GM19025 (cell line): ENCODE measurements around the gene ABR.

Experiments
- ATAC-seq: cut with Tn5 transposase; IDR thresholded peaks from one replicate; pipeline ENCODE4 v1.9.1; 2021; ENCODE audit warnings: mild to moderate bottlenecking, low read depth, moderate library complexity; ENCODE audit not compliant: unreplicated experiment

The ABR gene

DNA sequence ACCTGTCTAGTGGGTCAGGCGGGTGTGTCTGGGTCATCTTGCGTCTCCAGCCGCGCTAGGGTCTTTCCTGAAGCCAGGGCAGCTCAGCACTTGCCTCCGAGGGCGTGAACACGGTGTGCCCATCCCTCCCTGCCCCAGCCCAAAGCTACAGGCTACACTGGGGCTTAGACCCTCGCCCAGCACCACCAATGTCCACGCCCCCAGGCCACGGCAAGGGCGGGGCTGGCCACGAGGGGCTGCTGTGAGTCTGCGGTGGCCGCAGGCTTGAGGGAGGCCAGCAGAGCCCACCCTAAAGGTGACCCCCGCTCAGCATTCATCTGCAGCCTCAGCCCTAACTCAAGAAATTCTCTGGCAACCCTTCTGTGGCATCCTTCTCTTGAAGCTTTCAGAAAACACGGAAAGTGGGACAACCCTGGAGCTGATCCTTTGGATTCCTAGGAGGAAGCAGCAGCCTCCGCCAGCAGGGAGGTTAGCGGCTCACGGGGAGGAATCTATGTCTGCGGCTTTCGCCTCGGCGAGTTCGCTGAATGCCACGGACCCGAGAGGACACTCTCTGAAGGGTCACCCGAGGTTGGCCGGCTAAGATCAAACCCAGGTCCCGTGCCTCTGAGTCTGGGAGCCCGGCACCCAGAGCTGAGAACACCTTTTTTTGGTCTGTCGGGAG is 141.2 kb downstream of the ABR start:
- ATAC-seq, result no peak

GRCh38 chr17:1037238-1037879 is 142.4 kb downstream of the ABR start:
- ATAC-seq, result no peak

DNA sequence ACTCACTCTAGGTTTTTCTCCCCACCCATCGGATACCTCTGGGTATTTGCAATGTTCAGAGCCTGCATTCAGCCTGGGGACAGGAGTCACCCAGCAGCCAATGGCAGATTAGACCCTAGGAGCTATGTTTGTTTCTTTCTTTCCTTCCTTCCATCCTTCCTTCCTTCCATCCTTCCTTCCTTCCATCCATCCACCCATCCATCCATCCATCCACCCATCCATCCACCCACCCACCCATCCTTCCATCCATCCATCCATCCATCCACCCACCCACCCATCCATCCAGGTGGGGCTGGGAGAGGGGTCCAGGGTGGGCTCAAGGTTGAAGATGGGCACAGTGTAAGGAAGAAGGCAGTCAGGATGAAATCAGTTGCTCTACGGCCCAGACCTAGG is 142.9 kb downstream of the ABR start:
- no peak for ATAC-seq

DNA sequence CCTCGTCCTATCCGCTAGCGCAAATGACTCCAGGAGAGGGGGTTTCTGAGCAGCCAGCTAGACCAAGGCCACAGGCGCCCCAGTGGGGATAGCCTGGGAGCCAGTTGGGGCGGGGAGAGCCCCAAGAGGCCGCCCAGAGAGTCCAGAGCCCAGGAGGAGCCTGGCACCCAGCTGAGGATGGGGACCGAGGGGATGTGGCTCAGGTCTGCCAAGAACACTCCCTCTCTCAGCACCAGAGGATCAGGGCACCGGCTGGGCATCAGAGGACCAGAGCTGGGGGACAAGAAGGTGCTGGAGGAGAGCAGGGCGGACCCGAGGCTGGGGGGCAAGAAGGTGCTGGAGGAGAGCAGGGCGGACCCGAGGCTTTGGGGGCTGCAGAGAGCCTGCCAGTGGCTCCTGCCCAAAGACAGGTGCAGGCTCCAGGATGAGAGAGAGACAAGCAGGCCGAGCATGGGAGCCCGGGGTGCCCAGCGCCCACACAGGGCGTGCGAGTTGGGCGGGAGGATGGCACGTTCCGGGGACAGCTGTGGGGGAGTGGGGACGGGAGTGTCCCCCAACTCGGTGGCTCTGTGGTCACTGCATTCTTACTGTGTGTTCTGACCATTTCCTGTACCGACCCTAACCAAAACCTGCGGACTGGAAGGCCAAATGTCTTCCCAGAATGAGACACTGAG is 143.5 kb downstream of the ABR start:
- no peak for ATAC-seq

DNA sequence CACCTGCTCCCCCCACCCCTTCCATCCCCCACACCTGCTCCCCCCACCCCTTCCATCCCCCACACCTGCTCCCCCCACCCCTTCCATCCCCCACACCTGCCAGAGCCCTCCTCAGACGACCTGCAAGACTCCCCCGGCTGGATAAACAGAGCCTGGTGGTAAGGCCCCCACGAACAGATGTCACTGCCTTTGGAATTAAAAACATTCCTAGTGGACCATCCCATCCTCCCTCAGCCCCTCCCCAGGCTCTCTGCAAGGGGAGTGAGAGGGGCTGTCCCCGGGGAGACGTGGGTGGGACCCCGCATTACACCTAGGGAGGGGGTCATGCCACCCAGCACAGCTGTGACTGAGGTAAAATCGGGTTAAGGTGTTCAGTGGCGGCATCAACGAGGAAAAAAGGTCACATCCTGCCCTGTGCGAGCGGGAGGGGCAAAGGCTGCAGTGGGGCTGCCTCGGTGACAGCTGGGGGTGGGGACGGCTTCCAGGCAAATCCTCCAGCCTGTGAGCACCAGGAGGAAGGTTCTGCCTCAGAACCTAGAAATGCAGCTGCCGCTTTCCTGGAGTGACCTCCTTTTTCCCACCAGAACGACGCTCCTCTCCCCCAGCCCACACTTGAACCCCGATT is 144.1 kb downstream of the ABR start:
- no peak for ATAC-seq

- no peak for ATAC-seq
These were observed 145.1 kb downstream of the ABR start for GRCh38 chr17:1034652-1035210.

- ATAC-seq, result no peak
These were observed 146.3 kb downstream of the ABR start for GRCh38 chr17:1033503-1033902.

DNA sequence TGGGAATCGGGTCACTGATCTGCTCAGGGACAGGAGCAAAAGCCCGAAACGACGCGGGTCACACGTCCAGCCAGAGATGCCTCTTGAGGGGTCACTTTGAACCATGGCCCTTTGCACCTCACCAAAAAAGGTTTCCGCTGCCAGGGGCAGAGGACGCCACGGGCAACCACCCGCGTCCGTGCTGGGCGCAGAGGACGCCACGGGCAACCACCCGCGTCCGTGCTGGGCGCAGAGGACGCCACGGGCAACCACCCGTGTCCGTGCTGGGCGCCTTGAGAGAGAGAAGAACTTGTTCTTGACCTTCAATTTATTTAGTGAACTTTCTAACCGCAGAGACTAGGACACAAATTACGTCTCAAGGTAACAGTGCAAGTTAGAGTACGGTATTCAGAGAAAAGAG is 147.4 kb downstream of the ABR start:
- no peak for ATAC-seq

DNA sequence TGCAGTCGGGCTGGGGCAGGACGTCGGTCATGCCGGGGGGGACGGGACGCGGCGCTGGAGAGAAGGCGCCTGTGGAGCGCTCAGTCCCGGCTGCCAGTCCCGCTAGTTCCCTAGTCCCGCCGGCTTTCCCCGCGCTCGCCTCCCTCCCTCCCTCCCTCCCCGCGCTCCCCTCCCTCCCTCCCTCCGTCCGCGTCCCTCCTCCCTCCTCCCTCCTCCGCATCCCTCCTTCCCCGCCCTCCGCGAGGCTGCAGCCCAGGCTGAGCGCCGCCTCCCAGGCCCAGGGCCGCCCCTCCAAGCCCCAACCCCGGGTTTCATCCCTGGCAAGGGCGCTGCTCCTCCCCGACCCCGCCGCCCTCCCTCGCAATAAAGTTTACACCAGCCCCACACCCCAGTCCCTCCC is 148.1 kb downstream of the ABR start:
- no peak for ATAC-seq

DNA sequence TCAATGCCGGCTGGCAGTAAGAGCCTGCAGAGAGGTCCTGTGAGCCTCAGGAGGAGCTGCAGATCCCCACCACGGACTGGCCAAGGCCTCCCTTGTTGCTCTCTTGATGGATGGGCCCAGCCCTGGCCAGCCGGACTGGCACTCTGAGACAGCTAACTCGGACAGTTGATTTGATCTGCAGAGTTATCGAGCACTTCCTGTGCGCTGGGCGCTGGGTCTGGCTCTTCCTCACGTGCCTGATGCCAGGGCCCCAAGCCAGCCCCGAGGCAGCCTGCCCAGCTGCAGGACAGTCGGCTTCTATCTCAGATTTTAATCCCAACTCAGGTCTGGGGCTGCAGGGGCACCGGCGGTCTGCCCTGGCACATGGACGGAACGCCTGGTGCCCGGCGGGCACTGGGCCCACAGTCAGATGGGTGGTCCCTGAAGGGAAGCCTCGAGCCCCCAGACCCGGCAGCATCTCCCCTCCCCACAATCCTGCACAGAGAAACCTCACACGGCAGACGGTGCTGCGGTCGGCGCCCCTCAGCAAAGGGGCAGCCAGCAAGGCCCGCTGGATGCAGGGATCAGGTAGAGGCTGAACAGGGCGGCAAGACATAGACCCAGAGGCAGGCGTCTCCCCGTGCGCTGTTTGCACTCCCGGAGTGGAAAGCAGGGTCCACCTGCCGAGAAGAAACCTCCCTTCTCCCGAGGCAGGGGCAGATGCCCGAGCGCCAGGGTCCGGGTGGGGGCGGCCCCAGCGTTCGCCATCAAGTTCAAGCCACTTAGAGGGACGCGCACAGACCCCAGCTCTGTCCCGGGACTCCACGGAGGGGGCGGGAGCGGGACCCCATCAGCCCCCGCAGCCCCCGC is 148.9 kb downstream of the ABR start:
- no peak for ATAC-seq

DNA sequence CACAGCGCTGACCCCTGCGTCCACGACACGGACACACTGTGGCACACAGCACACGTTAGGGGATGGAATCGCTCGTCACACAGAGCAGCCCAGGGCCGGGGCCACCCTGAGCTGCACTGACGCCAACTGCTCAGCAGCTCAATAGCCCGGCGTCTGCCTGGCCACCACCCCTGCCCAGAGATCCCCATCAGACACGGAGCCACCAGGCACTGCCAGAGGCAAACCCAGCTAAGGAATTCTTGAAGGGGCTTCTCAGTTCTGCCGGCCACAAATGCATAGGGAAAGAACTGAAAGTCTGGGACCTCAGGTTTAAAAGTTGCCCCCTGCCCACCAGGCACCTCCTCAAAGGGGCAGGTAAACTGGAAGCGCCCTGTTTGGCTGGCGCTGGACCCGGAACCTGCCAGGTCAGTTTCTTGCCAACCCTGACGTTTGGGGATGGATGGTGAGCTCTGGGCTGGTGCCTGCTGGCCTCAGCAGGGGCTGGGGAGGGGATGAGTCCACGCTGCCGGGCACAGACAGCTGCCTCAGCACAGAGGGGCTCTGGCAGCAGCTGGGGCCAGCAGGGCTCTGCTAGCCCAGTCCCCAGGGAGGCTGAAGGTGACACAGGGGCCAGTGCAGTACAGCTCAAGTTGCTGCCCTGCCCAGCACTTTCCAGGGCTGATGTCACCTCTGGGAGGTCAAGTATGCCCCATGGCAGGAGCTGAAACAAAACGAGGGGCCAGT is 149.7 kb downstream of the ABR start:
- no peak for ATAC-seq

DNA sequence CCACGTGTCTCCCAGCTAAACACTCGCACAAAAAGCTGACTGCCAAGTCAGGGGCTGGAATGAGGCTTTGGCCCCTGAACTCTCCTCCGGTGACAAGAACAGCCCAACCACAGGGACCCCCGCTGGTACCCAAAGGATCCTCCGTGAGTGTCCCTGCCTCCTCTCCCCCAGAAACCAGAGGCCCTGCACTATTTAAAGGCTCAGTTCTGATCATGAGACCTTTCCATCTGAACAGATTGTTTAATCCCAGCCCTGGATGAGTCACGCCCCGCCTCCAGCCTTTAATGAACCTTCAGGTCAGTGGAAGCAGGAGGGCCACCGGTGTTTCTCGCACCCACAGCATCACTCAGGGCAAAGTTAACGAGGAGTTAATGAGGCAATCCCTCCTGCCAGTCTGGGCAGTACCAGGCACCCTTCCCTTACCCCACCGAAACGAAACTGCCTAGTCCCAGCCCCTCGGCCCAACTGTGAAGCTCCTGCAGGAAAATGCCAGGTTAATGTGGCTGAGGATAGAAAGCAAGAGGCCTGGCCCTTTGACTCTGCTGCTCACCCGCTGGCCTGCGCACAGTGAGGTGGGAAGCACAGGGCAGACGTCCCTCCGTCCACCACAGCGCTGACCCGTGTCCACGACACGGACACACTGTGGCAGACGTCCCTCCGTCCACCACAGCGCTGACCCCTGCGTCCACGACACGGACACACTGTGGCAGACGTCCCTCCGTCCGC is 150.4 kb downstream of the ABR start:
- no peak for ATAC-seq

DNA sequence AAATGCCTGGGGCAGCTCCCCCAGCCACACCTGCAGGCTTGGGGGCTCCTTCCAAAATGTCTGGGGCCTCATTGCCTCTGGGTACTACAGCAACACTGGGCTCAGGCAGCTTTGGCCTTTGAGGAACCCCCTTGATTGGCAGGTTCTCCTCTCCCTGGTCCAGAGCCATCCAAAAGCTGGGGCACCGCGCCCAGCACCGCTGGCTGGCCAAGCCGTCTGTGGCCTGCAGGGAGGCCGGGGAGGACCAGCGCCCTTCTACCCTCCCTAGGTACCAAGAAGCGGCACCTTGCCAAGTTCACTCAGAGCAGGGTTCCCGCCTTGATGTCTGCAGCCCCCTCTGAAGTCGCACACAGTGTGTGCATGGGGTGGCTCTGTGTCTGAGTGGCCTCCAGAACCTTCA is 152.7 kb downstream of the ABR start:
- no peak for ATAC-seq

DNA sequence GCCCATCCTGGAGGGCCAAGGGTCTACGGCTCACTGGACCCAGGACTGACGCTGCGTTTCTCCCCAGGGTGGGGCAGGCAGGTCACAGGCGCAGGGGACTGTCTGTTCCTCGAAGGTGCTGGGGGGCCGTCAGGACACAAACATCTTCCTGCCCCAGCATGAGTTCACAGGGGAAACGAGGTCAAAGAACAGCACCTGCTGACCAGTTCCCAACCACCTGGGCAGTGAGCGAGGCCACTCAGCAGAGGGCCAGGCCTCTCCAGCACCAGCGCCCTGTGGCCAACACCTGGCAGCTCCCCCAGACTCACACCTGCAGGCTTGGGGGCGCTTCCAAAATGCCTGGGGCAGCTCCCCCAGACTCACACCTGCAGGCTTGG is 153.2 kb downstream of the ABR start:
- ATAC-seq, result no peak

DNA sequence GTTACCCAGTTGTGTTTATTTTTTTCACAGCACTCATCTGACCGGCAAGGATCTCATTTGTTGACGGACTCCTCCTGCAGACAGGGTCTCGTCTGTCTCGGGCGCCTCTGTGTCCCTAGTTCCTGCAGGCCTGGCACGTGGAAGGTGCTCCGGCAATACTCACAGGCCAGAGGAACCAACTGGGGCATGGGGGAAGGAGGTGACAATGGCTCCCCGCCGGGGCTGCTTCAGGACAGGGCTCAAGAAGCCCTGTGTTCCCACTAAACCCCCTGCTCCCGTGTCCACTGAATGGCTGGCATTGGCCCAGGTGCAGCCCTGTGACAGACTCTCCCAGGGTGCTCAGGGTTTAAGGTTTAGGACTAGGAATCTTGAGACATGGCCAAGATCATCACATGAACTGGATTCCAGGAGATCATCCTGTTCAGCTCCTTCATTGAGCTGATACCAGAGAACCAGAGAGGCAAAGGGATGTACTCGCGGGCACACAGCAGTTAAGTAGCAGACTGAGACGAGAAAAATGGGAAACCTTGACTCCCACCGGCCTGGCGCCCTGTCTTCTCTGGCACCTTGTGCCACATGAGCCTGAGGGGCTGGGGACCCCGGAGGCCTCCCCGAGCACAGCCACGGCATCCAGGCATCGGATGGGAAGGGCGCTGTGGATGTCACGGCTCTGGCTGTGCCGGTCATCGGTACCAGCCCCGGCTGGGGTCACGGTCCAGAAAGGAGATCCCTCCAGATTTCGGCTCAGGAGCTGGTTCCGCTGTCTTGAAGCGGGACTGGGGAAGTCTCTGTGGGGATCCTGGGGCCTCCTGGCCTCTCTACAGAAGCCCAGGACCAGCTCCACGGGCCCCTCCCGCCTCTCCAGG is 153.8 kb downstream of the ABR start:
- no peak for ATAC-seq

DNA sequence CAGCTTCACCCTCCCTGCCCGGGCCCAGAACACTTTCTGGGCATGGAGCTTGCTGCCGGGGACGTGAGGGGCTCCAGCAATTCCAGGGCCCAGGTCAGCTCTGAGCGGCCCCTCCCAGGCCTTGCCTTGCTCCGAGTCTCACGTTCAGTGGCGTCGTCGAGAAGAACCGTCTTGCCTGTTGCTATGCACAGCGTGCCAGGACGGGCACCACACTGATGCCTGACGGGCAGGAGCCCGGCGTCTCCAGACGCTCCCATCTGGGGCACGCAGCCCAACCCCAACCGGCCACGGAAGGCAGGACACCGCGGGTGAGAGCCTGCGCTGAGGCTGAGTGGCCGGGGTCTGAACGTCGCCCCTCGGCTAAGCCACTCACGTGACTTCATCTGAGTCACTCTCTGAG is 155.7 kb downstream of the ABR start:
- ATAC-seq, result no peak

- no peak for ATAC-seq
These were observed 157.3 kb downstream of the ABR start for GRCh38 chr17:1022278-1023024.

DNA sequence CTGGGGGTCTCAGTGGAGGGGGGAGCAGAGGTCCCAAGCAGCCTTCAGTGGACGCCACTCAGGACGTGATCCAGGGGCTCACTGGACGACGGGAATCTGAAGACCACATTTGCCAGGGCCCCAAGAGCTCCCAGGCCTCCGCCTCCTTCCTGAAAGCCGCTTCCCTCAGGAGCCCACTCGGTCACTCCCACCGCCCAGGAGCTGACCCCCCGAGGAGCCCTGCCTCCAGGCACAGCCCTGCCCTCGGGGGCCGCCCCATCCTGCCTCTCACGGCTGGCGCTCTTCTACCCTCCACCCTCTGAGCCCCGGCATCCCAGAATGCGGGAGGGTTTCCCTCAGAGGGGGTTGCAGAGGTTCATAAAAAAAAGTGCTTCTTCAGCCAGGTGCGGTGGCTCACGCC is 158.6 kb downstream of the ABR start:
- no peak for ATAC-seq
